DMS79 (cell line): ENCODE results near the gene AADACL2.
"Not testable (repeated sequence)": the region's sequence is repeated elsewhere in the genome, so short reads cannot be mapped to it uniquely, and the experiment has no call there.

Source experiments
- DNase-seq: peaks from one replicate; lab custom pipeline; 2025; lab: John Stamatoyannopoulos, UW

The AADACL2 gene

DNA sequence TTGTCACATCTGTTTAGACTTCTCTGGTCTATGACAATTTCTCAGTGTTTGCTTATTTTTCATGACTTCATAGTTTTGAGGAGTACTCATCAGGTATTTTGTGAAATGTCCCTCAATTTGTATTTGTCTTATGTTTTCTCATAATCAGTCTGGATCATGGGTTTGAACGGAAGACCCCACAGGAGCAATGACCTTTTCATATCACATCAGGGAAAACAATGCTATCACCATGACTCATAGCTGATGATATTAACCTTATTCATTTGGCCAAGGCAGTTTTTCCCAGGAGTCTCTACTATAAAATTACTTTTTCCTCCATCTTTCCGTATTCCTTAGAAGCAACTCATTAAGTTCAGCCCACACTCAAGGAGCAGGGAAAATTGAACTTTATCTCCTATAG lies 32.7 kb downstream of the AADACL2 start:
- DNase-seq, result no peak

DNA sequence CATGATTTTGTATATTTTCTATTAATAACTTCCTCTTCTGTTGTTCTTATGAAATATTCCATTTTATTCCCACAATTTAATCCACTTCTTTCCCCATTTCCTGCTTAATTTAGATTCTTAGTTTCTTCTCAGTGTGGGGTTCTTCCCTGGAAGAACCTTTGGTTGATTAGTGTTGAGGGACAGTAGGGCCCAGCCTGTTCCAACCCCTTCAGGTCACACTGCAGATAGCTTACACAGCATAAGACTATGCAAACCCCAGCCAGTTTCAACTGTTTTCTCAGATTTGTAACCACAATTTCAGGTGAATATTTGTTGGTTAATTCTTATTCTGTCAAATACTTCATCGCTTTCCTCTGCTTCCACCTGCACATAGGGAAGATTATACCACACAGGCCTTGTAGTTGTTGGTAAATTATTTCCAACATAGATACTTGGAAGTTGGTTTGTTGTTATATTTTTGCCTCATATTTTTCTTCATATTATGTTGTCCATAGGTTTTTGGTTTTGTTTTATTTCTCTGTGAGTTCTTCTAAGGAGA lies 34.7 kb downstream of the AADACL2 start:
- DNase-seq, result no peak

DNA sequence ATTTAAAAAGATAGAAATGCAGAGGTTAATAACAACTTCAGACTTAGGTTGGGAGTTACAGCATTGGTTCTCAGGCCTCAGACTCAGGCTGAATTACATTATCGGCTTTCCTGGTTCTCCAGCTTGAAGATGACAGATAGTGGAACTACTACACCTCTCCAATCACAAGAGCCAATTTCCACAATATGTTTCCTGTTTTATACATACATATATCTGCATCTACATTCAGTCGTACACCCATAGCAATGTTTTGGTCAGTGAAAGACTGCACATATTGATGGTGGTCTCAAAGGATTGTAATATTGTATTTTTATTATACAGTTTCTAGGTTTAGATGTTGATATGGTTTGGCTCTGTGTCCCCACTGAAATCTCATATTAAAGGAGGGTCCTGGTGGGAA lies 35.4 kb downstream of the AADACL2 start:
- DNase-seq, result no peak

DNA sequence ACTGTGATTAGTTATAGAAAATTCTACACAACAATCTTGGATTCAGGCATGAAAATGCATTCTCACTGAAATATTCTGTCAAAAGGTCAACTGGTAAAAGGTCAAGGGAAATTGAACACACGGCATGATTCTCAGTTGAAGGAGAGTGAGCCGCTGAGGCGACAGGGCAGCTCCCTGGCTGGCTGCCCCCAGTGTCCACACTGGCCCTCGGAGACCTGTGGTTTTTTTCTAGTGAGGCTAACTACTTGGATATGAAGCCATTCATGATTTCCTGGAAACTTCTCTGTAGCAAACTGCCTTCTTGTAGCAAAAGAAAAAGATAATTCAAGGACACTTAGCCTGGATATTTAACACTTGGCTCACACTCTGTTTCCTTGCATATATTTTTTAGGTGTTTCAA lies 37.2 kb downstream of the AADACL2 start:
- DNase-seq, result no peak

DNA sequence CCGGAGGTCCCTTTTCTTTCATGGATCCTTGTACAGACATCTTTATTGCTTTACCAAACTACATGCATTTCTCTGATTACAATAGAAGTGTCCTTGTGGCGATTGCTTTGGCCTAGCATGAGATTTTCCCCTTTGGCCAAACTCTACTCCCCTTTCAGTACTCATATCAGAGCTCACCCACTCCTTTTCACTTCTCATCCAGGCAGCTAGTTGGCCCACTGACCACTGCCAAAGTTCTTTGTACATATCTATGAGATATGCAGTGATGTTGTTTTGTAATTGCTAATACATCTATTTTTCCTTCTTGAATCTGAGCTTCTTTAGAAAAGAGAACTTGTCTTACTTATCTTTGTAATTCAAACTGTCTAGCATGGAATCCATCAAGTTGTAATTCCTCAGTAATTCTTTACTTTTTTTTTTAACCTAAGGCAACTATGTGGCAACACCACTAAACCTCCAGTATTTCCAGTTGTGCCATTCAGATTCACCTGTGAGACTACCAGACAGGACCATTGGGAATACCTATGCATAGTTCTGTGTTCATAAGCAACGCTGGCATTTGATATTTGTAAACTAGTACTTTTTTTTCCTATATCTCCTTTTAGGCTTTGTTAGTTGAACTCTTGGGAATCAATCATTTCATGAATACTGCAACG lies 39.2 kb downstream of the AADACL2 start:
- no peak for DNase-seq

DNA sequence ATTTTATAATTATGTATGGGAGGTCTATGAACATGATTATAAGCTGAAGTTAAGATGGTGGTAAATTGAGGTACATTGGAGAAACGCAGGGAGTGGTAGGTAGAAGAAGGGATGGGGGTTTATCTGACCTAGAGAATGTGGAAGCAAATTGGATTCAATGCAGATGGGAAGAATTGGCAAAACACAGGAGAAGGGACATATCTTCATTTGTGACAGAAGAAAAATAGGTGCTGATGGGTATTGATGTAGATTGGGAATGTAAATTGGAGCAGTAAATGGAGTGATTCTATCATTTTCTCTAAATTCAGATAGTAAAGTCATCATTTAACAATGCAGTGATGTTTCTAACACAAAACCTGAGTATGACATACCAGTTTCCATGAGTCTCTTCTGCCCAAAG lies 40.5 kb downstream of the AADACL2 start:
- no peak for DNase-seq

DNA sequence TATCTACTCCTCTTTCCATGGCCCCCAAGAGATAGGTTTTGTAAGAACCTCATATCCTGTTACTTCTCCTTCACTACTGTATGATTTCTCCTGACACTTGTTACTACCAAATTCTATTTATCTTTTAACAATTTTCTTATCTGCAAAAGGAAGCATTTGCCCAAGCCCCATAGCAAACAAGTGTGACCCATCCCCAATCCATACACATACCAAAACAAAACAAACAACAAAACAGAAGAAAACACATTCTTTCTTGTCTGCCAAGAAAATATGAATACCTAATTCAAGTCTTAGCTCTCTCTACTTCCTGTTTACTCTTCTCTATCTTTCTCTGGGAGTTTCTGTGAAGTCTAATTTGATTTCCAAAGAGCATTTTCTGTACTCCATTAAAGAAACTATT lies 41.2 kb downstream of the AADACL2 start:
- no peak for DNase-seq

DNA sequence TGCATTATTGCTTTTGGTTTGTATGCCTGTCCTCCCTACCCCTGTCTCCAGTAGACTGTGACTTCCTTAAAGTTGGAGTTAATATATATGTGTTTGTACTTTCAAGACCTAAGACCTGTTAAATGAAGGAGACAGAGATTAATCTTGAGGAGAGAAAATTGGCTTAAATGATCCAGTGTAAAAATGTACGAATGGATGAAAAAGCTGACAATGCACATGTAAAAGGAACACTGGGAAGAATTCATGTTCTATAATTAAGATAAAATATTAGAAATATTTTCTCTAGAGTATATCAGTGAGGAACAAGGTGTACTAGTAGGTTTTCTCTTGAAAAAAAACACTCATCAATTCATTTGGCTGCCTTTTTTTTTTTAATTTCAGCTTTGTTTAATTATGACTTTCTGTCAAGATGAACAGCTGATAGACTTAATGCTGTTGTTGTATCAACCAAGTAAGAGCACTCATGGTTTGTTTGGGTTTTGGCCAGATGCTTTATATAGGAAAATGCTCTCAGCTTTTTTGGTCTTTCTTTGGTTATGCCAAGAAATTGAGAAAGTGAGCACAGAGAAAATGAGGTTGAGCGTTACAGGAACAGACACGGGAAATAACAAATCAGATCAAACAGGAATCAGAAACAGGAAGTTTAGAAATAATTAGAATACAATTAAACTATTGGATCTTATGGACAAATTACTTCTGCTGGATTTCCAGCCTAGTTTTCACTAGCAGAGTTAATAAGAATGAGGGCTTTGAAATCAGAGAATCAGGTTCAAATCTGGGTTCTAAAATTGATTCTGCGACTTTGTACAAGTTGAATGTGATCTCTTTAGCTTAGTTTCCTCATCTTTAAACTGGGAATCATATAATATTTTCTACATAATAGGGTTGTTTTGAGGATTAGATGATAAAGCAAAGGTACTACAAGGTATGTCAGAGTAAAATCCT lies 41.9 kb downstream of the AADACL2 start:
- DNase-seq, result no peak

DNA sequence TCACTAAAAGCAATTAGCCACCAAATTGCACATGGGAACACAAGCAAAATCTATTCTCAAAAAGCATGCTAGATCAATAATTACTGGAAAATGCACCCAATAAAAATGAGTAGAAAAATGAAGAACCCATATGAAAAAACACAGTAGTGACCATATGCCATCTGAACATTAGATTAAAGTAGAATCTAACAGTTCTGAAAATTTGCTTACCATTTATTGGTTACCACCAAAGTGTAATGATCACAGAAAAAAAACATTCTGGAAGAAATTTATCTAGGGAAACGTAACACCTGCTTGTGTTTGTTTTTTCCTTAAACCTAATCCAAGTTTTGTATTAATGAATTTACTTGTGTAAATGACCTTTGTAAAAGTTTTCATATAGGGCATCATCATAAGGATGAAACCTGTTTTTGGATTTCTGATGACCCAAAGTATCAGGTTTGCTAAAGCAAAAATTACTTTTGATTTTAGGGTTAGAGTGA lies 42.6 kb downstream of the AADACL2 start:
- DNase-seq, result no peak

DNA sequence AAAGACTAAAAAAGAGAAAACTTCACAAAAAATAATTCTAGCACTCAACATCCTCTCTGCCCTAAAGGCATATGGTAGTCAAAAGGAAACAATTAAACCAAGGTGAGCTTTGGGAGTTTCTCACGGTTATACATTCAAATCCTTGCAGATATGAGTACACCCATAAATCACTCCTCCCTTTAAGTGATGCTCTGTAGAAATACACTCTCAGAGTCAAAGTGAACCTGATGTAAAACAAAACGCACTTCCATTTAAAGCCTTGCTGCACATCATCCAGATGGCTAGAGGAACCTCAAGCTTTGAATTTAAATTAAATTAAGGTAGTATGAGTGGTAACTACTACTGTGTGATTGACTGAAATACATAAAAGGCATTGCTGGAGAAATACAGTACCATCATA lies 44.2 kb downstream of the AADACL2 start:
- DNase-seq, result no peak

DNA sequence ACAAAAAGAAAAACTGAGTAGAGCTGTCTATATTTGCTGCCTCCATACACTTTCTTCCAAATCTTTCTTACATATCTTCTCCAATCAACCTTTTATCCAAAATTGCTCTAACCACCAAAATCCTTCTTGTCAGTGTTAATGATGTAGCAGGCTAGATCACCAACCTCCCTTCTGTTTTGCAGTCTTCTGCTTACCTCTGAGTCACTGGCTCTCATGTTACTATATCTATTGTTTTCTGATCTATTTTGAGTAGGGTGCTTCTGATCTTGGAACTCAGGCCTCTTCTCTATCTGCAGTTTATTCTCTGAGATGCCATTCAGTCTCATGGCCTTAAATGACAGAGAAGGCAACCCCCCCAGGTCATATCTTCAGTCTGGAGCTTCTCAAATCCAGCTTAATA lies 53.9 kb downstream of the AADACL2 start:
- no peak for DNase-seq

DNA sequence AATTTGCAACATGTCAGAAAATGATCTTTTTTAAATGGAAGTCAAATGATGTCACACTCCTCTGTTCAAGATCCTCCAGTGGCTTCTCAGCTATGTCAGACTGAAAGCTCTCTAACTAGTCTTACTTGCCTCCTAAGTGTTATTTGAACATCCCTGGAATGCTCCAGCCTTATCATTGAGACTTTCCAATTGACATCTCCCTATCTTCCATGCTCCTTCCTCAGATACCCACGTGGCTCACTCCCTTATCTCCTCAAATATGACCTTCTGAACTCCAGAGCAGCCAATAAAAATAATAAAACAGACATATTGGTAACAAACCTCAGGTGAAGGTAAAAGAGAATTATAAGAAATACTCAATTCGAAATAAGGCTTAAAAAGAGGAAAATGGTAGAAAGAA lies 54.7 kb downstream of the AADACL2 start:
- no peak for DNase-seq

DNA sequence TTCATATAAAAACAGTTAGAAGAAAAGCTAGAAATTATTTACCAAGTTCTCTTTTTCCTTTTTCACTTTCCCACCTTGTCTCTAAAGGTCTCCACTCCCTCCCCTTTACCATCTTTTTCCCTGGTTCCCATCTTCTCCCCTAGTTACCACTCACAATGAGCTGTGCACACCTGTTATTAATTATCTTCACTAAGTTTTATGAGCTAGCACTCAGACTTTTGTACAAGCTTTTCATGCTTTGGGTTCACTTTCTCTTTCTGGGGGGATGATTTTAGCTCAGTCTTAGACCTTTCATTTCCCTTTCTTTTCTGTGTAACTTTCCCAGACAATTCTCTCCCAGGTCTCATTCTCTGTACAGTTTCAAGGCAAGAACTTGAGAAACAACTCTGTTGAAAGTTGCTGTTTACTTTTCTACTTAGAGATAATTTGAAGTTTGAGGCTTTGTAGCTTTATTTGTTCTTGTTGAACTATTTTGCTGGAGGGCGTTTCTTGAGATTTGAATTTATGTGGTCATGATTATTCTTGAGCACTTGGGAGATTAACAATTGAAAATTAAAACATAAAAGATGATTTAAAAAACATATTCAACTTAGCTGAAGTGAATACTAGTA lies 56.2 kb downstream of the AADACL2 start:
- DNase-seq, result no peak

DNA sequence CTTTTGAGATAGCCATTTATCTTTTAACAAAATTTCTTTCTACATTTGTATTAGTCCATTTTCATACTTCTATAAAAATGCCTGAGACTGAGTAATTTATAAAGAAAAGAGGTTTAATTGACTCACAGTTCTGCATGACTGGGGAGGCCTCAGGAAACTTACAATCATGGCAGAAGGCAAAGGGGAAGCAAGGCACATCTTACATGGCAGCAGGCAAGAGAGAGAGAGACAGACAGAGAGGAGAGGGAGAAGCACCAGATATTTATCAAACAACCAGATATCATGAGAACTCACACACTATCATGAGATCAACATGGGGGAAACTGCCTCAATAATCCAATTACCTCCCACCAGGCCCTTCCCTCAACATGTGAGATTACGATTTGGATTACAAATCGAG lies 57.0 kb downstream of the AADACL2 start:
- DNase-seq, result not testable (repeated sequence)

DNA sequence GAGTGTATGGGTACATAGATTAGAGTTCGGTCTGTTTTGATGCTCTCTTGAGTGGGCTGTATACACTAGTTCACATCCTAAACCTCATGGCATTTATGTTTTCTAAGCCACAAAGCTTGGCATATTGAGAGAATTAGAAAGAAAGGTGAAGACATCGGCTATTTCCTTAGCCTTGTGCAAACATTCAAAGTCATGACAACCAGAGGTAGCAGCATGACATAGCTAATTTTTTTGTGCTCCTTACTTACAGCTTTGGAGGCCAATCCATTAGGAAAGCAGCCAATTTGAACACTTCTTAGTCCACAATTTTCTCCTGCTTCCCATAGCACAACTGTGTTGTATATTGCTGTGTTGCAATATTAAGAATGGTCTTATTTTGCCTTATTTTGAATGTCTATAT lies 58.7 kb downstream of the AADACL2 start:
- DNase-seq, result no peak

DNA sequence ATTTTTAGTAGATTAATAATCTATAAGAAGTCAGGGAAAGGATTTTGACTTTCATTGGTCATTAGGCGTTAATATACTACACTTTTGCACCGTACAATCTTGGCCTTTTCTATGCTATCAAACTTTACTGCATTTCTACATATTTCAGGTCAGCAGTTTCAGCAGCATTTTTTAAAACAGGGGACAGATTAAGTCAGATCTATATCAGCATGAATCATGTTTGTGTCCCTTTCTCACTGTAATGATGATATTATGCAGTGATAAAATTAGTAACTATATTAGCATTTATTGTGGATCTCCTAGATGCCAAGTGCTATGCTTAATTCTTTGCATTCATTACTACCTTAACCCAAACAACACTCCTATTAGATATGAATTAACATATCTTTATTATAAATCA lies 59.9 kb downstream of the AADACL2 start:
- no peak for DNase-seq

DNA sequence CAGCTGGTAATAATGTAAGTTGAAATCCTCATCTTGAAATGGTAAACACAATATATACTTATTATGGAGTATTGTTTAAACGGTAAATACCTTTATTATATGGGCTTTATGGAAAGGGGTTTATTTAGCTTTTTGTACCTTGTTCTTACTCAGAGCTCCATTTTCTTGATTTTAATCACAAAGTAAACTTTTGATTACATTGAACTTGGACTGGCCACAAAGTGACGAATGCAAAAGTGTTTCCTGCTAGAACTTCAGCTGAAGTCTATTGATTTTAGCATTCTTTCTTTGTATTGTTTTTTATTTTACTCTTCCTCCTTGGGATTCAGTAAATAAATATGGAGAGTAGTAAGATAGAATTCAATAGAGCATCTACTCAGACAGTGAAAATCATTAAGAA lies 60.4 kb downstream of the AADACL2 start:
- DNase-seq, result no peak

DNA sequence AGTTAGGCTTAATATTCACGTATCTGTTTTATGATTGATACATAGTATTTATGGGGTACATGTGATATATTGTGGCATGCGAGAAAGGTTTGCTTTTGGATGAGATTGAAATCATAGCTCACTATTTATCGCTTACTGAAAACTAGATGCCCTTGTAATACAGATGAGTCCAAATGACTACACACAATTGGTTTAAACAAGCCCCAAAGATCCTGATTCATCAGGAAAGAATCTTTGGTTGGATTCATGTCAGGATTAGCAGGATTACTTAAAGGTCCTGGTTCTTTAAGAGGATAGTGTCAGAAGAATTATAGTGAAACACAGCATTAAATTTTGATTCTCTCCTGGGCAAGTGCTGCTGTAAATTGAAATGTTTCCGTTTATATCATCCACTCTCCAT lies 61.5 kb downstream of the AADACL2 start:
- DNase-seq, result no peak

DNA sequence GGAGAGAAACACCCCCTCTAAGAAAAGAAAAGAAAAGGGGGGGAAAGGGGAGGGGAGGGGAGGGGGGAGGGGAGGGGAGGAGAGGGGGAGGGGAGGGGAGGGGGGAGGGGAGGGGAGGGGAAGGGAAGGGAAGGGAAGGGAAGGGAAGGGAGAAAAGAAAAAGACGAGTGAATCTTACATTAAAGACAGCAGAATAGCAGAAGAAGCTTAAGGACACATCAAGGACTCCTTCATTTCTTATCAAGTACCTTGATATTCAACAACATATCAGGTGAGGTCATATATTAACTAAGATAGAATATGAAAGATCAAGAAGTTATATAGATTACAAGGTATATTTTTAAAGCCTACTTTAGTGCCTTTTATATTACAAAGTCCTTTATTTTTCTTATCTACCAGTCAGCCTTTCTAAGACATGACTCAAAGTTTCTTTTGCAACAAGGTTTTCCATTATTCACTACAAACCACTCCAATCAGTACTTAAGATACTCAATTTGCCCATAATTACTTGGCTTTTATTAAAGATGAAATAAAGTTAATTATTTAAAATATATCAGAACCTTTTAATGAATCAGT lies 62.5 kb downstream of the AADACL2 start:
- no peak for DNase-seq

DNA sequence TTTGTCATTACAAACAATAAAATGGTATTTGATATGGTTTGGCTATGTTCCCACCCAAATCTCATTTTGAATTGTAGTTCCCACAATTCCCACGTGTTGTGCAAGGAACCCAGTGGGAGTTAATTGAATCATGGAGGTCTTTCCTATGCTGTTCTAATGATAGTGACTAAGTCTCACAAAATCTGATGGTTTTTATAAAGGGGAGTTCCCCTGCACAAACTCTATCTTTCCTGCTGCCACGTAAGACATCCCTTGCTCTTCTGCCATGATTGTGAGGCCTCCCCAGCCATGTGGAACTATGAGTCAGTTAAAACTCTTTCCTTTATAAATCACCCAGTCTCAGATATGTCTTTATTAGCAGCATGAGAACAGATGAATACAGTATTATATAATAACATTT lies 64.7 kb downstream of the AADACL2 start:
- DNase-seq, result no peak

DNA sequence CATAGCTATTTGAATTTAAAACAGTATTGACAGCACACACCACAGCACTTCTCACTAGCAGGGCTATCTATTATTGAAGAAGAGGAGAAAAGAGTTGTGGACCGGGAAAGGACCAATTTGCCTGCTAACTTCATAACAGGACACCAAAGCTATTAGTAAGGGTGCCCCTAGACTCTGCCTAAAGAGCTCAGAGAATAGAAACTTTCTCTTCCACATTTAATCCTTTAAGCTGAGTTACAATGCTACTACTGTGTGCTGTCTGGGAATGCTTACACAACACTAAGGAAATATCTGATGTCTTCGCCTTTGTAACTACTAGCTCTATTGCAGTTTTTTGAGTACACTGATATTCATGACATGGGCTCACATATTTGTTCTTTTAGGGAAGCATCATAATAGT lies 66.7 kb downstream of the AADACL2 start:
- DNase-seq, result no peak

DNA sequence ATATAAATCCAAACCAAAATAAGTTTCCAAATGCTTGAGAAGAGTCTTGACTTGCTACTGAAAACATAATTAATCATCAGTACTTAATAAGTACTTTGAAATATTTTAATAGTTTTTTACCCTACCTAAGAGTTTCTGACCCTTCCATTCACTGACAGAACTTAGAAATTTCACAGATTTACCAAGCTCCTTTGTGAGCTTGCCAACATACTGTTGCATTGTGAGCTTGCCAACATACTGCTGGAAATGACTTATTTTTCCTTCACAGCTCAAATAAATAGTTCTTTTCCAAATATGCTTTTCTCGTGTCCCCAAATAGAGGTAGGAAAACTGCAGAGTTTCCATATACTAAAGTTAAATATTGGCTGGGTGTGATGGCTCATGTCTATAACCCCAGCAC lies 70.5 kb downstream of the AADACL2 start:
- no peak for DNase-seq
